Omental fat pad (tissue), 4 donors: ENCODE measurements around the gene MX2. TPM values are rescaled to one million over a fixed set of nuclear protein-coding genes. Genes with fewer than 3 reads are reported as not detected.

Experiments used
- ATAC-seq: fragments of 150-250 bp; one replicate; pipeline ENCODE4 v1.9.1; 2016; ENCODE audit warnings: mild to moderate bottlenecking, moderate library complexity; ENCODE audit not compliant: low FRiP score
- DNase-seq: peaks from one replicate; pipeline ENCODE4 v3.0.0-alpha.2; 2019; ENCODE audit warnings: low spot score
- total RNA-seq, 4 donors: library from RNA; depleted of rRNA; stranded (reverse); fragments of >200 nt; gene quantifications; one replicate each; pipeline ENCODE4 v1.1.0, GENCODE V29; 2016
- TF ChIP-seq, protein P1 (sequence below), 3 donors: fragments of 450-650 bp; IDR thresholded peaks; one replicate each; pipeline ENCODE4 v1.5.1; 2016 to 2017; ENCODE audit warnings: antibody characterized with exemption in 3 of 3, mild to moderate bottlenecking in 3 of 3, moderate library complexity in 2 of 3

MX2 gene
- total RNA-seq, 4 donors from 2014 or later = 11.9 to 39.6 (median 28.7) TPM

DNA sequence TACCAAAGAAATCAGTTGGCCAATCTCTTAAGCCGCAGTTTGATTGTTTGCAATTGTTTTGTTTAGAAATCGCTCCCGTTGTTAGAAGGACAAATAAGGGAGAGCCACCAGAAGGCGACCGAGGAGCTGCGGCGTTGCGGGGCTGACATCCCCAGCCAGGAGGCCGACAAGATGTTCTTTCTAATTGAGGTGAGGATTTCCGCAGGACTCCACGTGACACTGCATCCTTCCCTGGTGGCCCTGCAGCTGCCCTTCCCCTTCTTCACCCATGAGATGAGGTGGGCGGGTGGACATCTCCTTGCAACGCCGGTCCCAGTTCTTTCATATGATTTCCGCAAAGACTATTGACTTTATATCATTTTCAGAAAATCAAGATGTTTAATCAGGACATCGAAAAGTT lies 37.0 kb downstream of the MX2 start:
- no peak for ATAC-seq
- DNase-seq = no peak
- TF ChIP-seq, protein P1, sequence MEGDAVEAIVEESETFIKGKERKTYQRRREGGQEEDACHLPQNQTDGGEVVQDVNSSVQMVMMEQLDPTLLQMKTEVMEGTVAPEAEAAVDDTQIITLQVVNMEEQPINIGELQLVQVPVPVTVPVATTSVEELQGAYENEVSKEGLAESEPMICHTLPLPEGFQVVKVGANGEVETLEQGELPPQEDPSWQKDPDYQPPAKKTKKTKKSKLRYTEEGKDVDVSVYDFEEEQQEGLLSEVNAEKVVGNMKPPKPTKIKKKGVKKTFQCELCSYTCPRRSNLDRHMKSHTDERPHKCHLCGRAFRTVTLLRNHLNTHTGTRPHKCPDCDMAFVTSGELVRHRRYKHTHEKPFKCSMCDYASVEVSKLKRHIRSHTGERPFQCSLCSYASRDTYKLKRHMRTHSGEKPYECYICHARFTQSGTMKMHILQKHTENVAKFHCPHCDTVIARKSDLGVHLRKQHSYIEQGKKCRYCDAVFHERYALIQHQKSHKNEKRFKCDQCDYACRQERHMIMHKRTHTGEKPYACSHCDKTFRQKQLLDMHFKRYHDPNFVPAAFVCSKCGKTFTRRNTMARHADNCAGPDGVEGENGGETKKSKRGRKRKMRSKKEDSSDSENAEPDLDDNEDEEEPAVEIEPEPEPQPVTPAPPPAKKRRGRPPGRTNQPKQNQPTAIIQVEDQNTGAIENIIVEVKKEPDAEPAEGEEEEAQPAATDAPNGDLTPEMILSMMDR (IDR thresholded peaks at IDR 0.05) = no peak

DNA sequence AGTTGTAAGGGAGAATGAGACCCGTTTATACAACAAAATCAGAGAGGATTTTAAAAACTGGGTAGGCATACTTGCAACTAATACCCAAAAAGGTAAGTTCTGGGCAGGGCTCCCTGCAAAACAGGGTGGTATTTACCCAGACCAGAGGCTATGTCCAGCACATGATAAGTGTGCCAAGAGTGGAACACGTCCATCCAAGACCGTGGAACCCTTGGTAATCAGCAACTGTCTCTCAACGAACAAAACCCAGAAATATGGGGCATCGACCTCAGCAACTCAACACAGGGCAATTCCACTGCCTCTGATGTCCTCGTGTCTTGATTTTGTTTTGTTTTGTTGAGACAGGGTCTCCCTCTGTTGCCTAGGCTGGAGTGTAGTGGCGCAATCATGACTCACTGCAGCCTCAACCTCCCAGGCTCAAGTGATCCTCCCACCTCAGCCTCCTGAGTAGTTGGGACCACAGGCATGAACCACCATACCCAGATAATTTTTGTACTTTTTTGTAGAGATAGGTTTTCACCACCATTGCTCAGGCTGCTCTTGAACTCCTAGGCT lies 37.5 kb downstream of the MX2 start:
- DNase-seq (no peak), ATAC-seq (no peak)
- TF ChIP-seq, protein P1 (IDR thresholded peaks at IDR 0.05) = no peak

DNA sequence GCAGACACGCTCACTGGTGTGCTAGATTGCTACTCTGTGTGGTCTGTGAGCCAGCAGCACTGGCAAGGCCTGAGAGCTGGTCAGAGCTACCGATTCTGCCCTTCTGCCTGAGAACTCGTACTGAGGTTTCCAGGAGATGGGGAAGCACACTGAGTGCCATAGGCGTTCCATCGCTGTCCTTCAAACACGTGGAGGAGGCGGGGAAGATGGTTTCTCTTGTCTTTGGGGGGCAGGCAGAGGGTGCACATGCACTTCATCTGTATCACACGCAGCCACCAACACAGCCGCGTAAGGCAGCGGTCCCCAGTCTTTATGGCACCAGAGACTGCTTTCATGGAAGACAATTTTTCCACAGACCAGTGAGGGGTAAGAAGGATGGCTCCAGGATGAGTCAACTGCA lies 40.4 kb downstream of the MX2 start:
- no peak for ATAC-seq
- TF ChIP-seq, protein P1 (IDR thresholded peaks at IDR 0.05) = no peak
- no peak for DNase-seq

DNA sequence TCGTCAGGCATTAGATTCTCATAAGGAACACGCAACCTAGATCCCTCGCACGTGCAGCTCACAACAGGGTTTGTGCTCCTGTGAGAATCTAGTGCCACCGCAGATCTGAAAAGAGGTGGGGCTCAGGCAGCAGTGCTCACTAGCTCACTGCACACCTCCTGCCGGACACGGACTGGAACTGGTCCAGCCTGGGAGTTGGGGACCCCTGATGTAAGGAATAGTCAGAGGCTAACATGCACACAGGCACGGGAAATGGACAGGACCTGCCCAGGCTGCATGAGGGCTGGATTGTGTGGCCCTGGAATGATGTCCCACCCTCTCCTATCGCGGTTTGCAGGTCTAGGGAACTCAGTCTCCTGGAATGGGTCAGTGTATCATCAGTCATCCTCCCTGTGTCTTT lies 41.0 kb downstream of the MX2 start:
- DNase-seq (no peak), ATAC-seq (no peak)
- TF ChIP-seq, protein P1 (IDR thresholded peaks at IDR 0.05) = no peak

DNA sequence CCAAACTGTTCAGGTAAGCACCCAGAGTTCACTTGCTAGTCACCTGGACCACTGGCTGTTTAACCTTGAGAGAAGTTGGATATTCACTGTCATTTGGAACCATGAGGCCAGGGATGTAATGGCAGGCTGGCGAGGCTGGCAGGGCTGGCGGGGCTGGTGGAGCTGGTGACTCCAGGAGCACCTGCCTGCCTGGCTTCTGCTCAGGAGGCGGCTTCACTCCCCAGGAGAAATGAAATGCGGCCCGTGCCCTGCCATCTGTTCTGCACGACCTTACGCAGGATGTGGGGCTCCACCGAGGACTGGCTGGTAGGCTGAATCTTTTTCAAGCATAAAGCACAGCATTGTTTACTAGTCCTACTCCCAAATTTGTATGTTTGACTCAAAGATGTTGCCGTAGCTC lies 41.5 kb downstream of the MX2 start:
- DNase-seq = no peak
- ATAC-seq = no peak
- TF ChIP-seq, protein P1 (IDR thresholded peaks at IDR 0.05) = no peak

DNA sequence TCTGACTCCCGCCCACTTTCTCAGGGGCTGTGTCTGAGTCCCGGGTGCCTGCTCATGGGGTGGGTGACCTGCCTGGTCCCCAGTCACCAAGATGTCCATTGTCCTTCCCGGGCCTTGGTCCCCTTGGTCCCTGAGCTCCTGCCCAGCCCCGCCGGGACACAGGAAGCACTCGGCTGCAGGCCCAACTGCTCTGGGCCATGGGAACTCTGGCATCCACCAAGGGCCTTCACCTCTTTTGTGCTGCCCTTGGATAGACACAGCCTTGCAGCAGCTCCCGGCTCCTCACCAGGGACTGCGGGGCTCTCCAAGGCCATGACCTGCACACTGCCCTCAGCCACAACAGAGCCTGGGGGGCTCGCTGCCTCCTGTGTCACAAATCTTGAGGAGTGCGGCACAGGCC lies 42.1 kb downstream of the MX2 start:
- no peak for DNase-seq
- no peak for ATAC-seq
- TF ChIP-seq, protein P1 (IDR thresholded peaks at IDR 0.05) = no peak

DNA sequence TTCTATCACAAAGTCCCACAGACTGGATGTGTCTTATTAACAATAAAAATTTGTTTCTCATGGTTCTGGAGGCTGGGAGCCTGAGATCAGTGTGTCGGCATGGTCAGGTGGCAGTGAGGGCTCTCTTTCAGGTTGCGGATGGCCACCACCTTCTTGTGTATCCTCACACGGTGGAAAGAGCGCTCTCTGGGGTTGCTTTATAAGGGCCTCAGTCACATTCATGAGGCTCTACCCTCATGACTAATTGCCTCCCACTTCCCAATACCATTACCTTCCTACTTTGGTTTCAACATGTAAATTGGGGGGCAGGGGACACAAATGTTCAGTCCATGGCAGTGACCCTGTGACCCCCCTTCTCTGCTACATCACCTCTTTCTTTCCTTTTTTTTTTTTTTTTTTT lies 43.5 kb downstream of the MX2 start:
- TF ChIP-seq, protein P1 (IDR thresholded peaks at IDR 0.05) = no peak
- ATAC-seq (no peak), DNase-seq (no peak)
